ENCODE results near the gene NXPH2.

Gene NXPH2

GRCh38 chr2:138620431-138620830 lies 159.8 kb downstream of the NXPH2 start:
- Histone ChIP-seq H3K9ac (no peak overlapping the region), H3K79me2 (ENCODE audit: insufficient read depth, low read depth) (no peaks in the 10 kb centered on the region), H3K27ac (no peak overlapping the region), H4K20me1 (ENCODE audit: insufficient read depth) (no peaks in the 10 kb centered on the region), H3K4me3 (IDR thresholded peaks at IDR 0.05; ENCODE audit: insufficient read depth, low read depth, low read length) (no peak overlapping the region), H2AFZ (ENCODE audit: low read depth) (no peak overlapping the region), H3K4me1 (ENCODE audit: low read depth, poor library complexity, severe bottlenecking) (no peaks in the 10 kb centered on the region), H3K27me3 (ENCODE audit: insufficient read depth, low read depth) (no peaks in the 10 kb centered on the region), H3K36me3 (ENCODE audit: insufficient read depth) (no peaks in the 10 kb centered on the region), H3K4me2 (no peak overlapping the region)
- TF ChIP-seq CTCF (conservative IDR thresholded peaks at IDR 0.05; ENCODE audit: low read depth, low read length) = no peak

Measured in KMS-11 (cell line).